ENCODE data around the gene IGSF11. TPM values are rescaled to one million over a fixed set of nuclear protein-coding genes. Genes with fewer than 3 reads are reported as not detected.

Gene IGSF11
- total and polyA plus RNA-seq, 2 of the 4 experiments (the other 2 are of a cell fraction), result 0.18 TPM; not detected in 1

GRCh38 chr3:118907909-118908308 is 126.7 kb downstream of the IGSF11 start:
- H3K79me1 ChIP-seq (ENCODE audit: low read depth in 1 of 2, low read length in 2 of 2), result no peaks in the 10 kb centered on the region
- H2BK20ac ChIP-seq (ENCODE audit: low read depth, low read length), result no peak overlapping the region
- no peak overlapping the region for H4K8ac ChIP-seq (ENCODE audit: low read depth in 2 of 2, low read length in 2 of 2)
- no peak overlapping the region for H3K23ac ChIP-seq (ENCODE audit: low read depth, low read length)
- DNase-seq, result no peak
- in situ Hi-C loops (cut with MboI; ENCODE audit: low sequenced_read_pairs), result no loop called here
- CTCF ChIA-PET, result no interaction called here
- no TSS peak for BruUV-seq (replicated peaks)
- no peak overlapping the region for H3K4me3 ChIP-seq (ENCODE audit: insufficient read depth, low read depth, low read length)
- POLR2A ChIA-PET (ENCODE audit: unreplicated experiment), result no interaction called here
- no peak overlapping the region for H3K18ac ChIP-seq (ENCODE audit: low read depth, low read length)
- H2AFZ ChIP-seq (replicated peaks; ENCODE audit: low read length, poor library complexity), result no peak overlapping the region
- H2BK120ac ChIP-seq (ENCODE audit: low read depth, low read length), result no peak overlapping the region
- no peak overlapping the region for H3K14ac ChIP-seq (replicated peaks; ENCODE audit: low read depth, low read length)
- H2AK5ac ChIP-seq (ENCODE audit: low read depth, low read length), result no peak overlapping the region
- H3K9me1 ChIP-seq (ENCODE audit: insufficient read depth, low read length), result no peaks in the 10 kb centered on the region
- H2AK9ac ChIP-seq (replicated peaks; ENCODE audit: low read depth, low read length, poor library complexity), result no peak overlapping the region
- TF ChIP-seq ELK1 (IDR thresholded peaks at IDR 0.05; ENCODE audit: borderline replicate concordance, low read depth, low read length), result no peak
- no peak overlapping the region for H3K4ac ChIP-seq (ENCODE audit: low read depth, low read length)
- no peak overlapping the region for H3K56ac ChIP-seq (ENCODE audit: extremely low read depth, insufficient read depth, low read length)
- no peak for ATAC-seq (ENCODE audit: low read depth)
- no peaks in the 10 kb centered on the region for H3K9me3 ChIP-seq (ENCODE audit: control insufficient read depth, insufficient read depth, low read length)
- no peaks in the 10 kb centered on the region for H3K4me1 ChIP-seq (ENCODE audit: control insufficient read depth, insufficient read depth, low read length)
- H3K9ac ChIP-seq (ENCODE audit: low read depth, low read length), result no peak overlapping the region
- H4K20me1 ChIP-seq (ENCODE audit: insufficient read depth, low read length), result no peaks in the 10 kb centered on the region
- H3K27ac ChIP-seq (ENCODE audit: insufficient read depth, low read length), result no peak overlapping the region
- H2BK5ac ChIP-seq (ENCODE audit: low read depth, low read length, poor library complexity, severe bottlenecking), result no peak overlapping the region
- H4K5ac ChIP-seq (ENCODE audit: low read depth, low read length), result no peak overlapping the region
- H3K36me3 ChIP-seq (ENCODE audit: control insufficient read depth, insufficient read depth, low read length), result no peaks in the 10 kb centered on the region
- no CpG with 5 or more reads among the region's 2 CpGs for WGBS, 2 experiments (ENCODE audit: extremely low coverage in 2 of 2, insufficient read length in 1 of 2)
- no peak overlapping the region for H3K4me2 ChIP-seq (ENCODE audit: low read depth, low read length)
- intact Hi-C loops (cut with micrococcal nuclease), result no loop called here
- H3K27me3 ChIP-seq (ENCODE audit: control insufficient read depth, insufficient read depth, low read length), result no peaks in the 10 kb centered on the region
- dilution Hi-C loops (cut with HindIII; ENCODE audit: low sequenced_read_pairs, unreplicated experiment), result no loop called here
- no peak overlapping the region for H4K91ac ChIP-seq (ENCODE audit: insufficient read depth, low read depth, low read length)
- H2BK15ac ChIP-seq (ENCODE audit: low read depth, low read length), result no peak overlapping the region
